C4-2B (cell line): Measurements from ENCODE around the gene DNAH9.

Experiments used
- H3K27ac ChIP-seq: fragments of 450-650 bp; 2 replicates; pipeline ENCODE4 v1.5.1; 2017
- CTCF ChIP-seq: fragments of 450-650 bp; conservative IDR thresholded peaks from 2 replicates; pipeline ENCODE4 v1.5.1; 2017; ENCODE audit warnings: mild to moderate bottlenecking
- ZFX ChIP-seq: fragments of 450-650 bp; IDR thresholded peaks from 2 replicates; pipeline ENCODE4 v1.6.1; 2017

Gene DNAH9

DNA sequence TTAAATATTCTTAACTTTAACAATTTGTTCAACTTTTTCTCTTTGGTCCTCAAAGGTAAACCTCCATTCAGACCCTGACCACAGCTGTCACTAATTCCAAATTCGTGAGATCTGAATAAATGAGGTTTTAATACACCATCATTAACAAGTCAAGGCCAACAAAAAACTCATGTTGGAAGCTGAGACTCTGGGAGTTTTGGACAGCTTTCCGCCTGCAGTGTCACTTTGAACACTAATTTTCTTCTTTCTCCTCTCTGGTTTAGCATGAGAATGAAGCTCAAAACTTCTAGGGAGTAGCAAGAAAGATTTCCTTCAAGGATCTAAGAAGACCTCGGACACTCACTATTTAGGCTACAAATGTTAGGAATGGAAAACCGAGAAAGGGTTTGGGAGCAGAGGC, 32.7 kb upstream of the DNAH9 start:
- no peak for TF ChIP-seq CTCF
- TF ChIP-seq ZFX, result no peak
- no peak overlapping the region for H3K27ac ChIP-seq

DNA sequence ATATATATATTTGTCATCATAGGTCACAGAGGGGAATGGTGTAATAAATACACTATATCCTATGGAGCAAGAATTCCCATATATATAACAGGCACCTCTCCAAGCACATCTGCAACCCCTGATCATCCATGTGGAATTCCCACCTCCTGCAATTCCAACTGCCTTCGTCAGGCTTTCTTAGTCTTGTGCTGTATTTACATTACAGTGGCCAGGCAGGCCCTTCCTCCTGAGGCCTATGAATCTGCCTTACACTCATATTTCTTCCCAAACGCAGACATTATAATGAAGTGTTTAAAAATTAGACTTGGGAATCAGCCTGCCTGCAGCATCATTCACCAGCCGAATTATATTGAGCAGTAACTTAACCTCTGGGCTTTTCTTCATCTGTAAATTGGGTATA, 19.3 kb upstream of the DNAH9 start:
- H3K27ac ChIP-seq, result no peak overlapping the region
- TF ChIP-seq CTCF (no peak), ZFX (no peak)

DNA sequence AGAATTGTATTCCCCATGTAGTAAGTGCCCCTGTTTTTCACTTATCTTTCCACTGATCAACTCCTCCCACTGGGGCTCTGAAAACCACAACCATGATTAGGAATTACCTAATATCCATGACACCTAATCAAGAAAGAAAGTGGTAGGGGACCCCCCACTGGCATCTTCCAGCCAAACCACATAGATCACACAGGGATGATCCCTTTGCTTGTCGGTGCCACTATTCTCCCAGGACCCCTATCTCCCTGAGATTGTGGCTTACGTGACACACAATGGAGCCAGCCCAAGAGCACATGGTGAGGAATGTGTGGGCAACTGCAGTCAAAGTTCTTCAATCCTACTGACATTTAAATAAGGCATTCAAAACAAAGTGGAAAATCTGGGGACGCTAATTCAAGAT, 17.6 kb upstream of the DNAH9 start:
- no peak for TF ChIP-seq ZFX
- TF ChIP-seq CTCF, result no peak
- H3K27ac ChIP-seq, result no peak overlapping the region

DNA sequence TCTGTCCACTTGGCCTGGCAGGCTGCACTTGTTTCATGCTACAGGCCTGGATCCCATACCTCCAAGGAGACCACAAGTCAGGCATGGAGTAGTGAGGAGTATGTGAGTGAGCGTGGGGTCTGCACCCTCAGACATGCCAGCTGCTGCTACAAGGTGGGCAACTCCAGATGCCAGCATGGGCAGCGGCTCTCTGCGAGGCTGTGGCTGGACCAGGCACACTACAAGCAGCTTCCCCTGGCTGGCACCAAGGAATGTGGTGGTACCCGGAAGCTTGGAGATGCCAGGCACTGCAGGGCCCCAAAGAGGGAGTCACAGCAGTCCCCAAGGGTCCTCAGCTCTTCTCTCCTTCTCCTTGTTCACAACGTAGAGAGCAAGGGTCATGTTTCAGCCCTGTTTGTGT, 16.1 kb upstream of the DNAH9 start:
- TF ChIP-seq CTCF (no peak), ZFX (no peak)
- H3K27ac ChIP-seq, result no peak overlapping the region

GRCh38 chr17:11583306-11583992, 14.8 kb upstream of the DNAH9 start:
- TF ChIP-seq CTCF (no peak), ZFX (no peak)
- no peak overlapping the region for H3K27ac ChIP-seq

DNA sequence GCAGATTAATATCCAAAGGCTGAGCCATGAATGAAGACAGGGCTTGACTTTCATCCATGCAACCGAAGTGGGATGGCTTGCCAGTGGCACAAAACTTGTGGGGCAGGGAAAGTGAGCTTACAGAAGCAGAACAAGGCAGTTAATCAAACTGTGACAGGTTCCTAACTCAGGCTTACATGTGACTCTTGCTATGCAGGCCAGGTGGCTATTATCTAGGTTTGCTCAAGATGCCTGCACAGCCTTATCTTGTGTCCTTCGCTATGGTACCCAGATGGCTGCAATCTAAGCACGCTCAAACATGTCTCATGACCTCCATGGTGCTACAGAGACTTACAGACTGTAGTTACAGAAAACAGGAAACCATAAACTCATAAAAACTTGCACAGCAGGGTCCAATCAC, 8.6 kb upstream of the DNAH9 start:
- H3K27ac ChIP-seq, result no peak overlapping the region
- TF ChIP-seq CTCF, result no peak
- no peak for TF ChIP-seq ZFX

DNA sequence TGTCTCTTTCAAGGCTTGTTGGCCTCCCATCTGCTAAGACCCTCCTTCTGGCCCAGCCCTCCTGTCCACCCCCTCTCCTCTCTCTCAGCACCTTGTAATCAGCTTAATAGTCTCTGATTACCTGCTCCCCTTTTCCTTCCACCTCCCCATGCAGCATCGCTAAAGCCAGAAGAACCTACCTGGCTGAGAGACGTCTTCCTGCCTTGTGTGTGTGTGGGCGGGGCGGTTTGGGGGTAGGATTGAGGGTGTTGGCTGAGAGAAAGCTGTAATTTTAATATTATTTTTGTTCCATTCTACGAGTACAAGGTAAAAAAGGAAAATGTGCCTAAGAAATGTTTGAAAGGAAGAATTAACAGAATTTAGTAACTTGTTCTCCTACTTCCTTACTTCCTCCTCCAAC, 3.4 kb downstream of the DNAH9 start:
- no peak overlapping the region for H3K27ac ChIP-seq
- TF ChIP-seq ZFX, result no peak
- no peak for TF ChIP-seq CTCF
